ENCODE measurements around the gene SUMO1.

- TF ChIP-seq TAF1 (IDR thresholded peaks at IDR 0.05; ENCODE audit: borderline replicate concordance, insufficient read depth, low read length), result no peak
- no peak for TF ChIP-seq REST (IDR thresholded peaks at IDR 0.05; ENCODE audit: insufficient read depth in 1 of 2, low read depth in 2 of 2, low read length in 2 of 2)
- no peak; the same call in 1 of the 2 replicates for TF ChIP-seq POLR2AphosphoS5 (IDR thresholded peaks at IDR 0.05; ENCODE audit: low read depth, low read length)
- no peak for TF ChIP-seq SIN3A (IDR thresholded peaks at IDR 0.05; ENCODE audit: borderline replicate concordance, insufficient read depth, low read length)
- TF ChIP-seq FOXP2 (optimal IDR thresholded peaks at IDR 0.05; ENCODE audit: borderline replicate concordance, extremely low read depth, extremely low read length, insufficient read depth), result no peak
Observed at GRCh38 chr2:202278036-202278760, 39.8 kb upstream of the SUMO1 start.

Measured in PFSK-1 (cell line).